Activated CD4-positive, alpha-beta T cell treated with anti-CD3 and anti-CD28 coated beads, Interleukin-10, Interleukin-2, amounts not matched to agents 100 ng/mL and 50 ng/mL, durations not matched to agents 16 hours and 8 hours (primary cell): Measurements from ENCODE around the gene SLC2A10.

ENCODE experiments used
- DNase-seq: peaks from one replicate; pipeline ENCODE4 v3.0.0-alpha.2; 2020

The SLC2A10 gene

DNA sequence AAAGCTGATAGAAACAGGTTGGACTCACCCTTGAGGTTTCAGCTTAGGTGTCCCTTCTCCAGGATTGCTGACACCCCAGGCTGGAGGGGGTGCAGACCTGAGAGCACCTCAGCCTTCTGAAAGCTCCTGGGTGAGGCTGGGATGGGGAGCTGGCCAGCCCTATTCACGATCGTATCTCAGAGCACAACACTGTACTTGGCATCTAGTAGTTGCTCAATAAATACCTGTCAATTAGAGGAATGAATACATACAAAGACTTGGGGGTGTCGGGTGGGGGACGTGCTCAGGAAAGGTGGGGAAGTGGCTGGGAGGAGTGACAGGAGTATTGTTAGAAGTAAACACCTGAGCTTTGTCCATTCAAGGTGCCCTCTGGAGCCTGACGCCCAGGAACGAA, 61.7 kb downstream of the SLC2A10 start:
- DNase-seq, result no peak

DNA sequence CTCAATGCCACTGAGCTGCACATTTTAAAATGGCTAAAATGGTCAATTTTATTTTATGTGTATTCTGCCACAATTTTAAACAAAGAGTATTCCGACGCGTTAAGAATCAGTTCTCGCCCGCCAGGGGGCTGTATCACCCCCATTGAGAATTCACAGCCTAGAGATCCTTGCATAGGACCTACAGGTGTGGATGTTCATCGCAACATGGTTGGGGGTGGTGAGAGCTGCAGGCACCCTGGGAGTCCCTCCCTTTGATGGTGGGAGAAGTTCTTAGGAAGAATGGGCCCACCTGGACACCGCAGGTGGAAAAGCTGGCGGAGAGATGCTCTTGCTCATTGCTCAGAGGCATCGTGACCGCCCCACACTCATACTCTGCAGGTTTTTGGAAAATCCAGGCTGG, 63.5 kb downstream of the SLC2A10 start:
- DNase-seq, result no peak

DNA sequence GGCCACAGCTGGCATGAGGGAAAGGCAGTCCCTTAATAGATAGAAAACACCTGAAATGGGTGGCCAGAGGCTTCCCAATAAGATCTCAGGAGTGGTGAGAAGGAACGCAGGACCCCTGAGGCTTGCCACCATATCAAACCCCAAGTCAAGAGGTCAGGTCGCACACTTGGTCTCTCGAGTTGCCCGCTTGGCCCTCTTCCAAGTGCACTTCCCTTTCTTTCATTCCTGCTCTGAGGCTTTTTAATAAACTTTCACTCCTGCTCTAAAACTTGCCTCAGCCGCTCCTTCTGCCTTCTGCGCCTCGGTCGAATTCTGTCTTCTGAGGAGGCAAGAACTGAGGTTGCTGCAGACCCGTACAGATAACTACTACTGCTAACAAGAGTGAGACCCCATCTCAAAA, 64.2 kb downstream of the SLC2A10 start:
- no peak for DNase-seq

DNA sequence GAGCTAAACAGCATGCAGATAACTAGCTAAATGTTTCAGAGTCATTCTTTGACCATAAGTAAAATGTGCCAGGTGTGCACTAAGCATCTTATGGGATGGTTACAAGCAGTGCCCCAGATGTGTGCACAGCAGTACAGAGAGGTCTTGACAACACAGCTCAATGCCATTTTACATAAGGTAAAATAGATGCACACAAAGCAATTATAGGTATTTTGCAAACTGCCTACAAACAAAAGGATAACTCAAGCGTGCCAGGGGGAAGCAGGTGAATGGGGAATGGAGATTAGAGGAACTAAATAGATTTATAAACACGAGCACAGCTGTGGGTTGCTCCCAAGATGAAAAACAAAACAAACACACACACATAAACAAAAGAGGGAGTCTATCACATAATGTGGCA, 64.8 kb downstream of the SLC2A10 start:
- DNase-seq, result no peak

DNA sequence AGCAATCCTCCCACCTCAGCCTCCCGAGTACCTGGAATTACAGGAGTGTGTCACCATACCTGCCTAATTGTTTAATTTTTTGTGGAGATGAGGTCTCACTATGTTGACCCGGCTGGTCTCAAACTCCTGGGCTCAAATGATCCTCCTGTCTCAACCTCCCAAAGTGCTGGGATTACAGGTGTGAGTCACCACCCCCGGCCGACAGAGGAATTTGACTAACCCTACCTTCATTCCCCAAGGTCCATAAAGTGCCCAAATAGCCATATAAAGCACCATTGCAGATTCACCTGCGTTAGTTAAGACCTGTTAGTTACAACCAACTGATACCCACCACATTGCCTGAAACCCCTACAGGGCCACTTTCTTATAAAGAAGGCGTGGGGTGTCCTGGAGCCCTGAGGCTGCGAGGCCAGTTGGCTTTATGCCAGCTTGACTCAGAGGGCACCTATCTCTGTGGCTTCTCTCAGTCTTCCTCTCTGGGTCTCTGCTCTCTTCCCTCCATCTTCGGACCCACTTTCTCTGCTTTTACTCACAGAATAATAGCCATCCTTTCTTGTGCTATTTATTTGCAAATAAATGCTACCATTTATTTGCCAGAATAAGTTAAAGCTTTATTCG, 65.6 kb downstream of the SLC2A10 start:
- no peak for DNase-seq

DNA sequence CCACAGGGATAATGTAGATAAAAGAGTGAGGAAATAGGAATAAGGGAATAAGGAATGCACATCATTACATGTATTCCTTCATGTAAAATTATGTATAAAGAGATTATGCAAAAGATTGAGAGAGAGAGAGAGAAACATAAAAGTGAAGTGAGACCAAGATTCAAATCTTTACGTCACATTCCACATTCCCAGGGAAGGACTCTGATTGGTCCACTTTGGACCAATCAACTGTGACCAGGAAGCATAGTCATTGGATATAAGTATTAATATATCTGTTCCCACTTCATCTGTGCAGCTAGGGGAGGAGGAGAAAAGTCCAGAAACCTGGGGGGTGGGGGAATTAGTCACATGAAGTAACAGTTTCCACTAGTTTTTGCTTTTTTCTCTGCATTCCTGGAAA, 66.4 kb downstream of the SLC2A10 start:
- no peak for DNase-seq

DNA sequence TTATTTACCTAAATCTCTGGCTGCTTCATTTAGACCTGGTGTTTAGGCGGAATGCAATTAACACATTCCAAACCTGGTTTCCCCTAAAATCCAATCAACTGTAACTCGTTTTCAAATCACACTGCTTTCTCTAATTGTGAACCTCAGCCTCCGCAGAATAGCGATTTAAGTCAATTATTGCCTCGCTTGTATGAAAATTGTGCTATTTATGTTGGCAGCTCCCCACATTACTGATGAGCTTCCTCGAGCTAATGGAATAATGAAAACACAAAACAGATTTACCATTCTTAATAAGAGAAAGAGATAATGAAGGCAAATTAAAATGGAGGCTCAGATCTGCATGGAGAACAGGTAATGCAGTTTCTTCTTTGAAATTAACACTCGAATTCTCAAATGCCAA, 67.9 kb downstream of the SLC2A10 start:
- DNase-seq, result no peak

DNA sequence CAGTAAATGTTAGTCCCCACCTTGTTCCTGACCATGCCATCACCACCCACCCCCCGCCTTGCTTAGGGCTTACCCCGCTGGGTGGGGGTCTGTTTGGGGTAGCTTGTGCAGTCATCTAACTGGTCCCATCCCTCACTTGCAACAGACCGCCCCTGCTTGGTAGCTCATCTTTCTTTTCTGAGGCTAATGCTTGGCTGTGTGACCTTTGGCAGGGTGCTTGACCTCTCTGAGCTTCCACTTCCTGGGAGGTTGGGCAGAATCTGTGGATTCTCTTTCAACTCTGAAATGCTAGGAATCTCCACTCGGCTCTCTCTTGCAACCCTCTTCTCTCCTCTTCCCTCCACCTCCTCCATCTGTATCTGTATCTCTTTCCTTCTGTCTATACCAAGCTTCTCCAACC, 70.4 kb downstream of the SLC2A10 start:
- DNase-seq, result no peak

DNA sequence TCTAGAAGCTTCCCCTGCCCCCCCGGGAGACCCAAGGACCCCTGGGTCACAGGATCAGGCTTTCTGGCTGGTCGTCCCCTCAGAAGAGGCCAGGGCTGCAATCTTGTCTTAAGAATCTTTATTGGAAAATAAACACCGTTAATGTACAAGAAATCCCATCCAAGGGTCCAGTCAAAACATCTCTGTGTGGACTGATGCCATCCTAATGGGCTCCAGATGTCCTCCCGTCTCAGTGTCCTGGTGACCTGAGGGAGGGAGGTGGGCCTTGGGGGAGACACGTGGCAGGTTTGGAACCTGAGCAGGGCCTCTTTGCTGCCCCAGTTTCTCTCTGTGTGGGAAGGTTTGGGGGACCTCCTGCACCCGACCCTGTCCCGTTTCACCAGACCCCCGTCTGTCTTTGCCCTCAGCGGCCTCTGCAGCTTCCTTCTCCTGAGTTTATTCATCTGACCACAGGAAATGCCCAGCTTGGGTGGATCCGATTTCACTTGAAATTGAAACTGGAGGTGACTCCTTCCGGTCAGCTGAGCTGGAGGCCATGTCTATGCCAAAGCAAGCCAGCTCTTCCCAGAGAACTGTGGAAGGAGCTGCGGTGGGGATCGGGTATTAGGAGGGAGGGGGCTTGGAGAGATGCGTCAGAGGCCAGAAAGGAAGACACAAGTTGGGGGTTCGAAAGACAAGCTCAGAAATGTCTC, 75.1 kb downstream of the SLC2A10 start:
- DNase-seq, result no peak
